ENCODE measurements around the gene HIPK2.
A peak's percentile ranks its signal among the peaks of the same experiment; 100 is the strongest.

HIPK2 gene

DNA sequence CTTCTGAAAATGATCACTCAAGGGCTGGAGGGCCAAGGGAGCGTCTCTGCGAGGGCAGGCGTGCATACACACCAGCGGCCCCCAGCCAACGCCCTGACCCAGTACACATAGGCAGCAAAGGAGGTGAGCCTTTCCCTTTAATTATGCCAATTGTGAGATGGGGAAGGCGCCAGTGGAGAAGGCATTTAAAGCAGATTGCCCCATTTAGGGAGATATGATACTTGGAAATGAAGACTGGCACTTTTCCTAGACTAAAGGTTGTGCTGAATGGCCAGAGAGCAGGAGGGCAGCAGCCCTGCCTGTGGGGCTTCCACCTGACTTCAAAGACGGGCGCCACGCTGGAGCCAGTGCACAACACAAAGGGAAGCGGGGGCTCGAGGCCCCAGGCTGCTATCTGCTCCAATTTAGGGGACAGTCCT lies 24.1 kb downstream of the HIPK2 start:
- Histone ChIP-seq H3K27ac (ENCODE audit: low read depth, low read length) (peak overlapping the region; percentile 31; the same call in 1 of the 2 replicates), H3K79me2 (ENCODE audit: control insufficient read depth, insufficient read depth, low read length, unreplicated experiment) (peaks cover 100% of the 10 kb centered on the region)

GRCh38 chr7:139753081-139753692 lies 24.6 kb downstream of the HIPK2 start:
- H2AFZ ChIP-seq (ENCODE audit: low read length, unreplicated experiment): no peak overlapping the region
- peaks cover 54% of the 10 kb centered on the region for H3K4me1 ChIP-seq (ENCODE audit: control insufficient read depth, insufficient read depth, low read length, unreplicated experiment)
- no peaks in the 10 kb centered on the region for H3K27me3 ChIP-seq (ENCODE audit: insufficient read depth, low read length)
- H3K36me3 ChIP-seq (ENCODE audit: insufficient read depth, low read length): peaks cover 16% of the 10 kb centered on the region
- H3K27ac ChIP-seq (ENCODE audit: low read depth, low read length): peak overlapping the region; percentile 31; the same call in 1 of the 2 replicates
- H3K4me3 ChIP-seq (ENCODE audit: low read depth, low read length): no peak overlapping the region
- peaks cover 100% of the 10 kb centered on the region for H3K79me2 ChIP-seq (ENCODE audit: control insufficient read depth, insufficient read depth, low read length, unreplicated experiment)

More for the DNA sequence above, 24.1 kb downstream of the HIPK2 start:
- Histone ChIP-seq H2AFZ (ENCODE audit: low read length, unreplicated experiment) (no peak overlapping the region), H3K27me3 (ENCODE audit: insufficient read depth, low read length) (no peaks in the 10 kb centered on the region), H3K4me1 (ENCODE audit: control insufficient read depth, insufficient read depth, low read length, unreplicated experiment) (peaks cover 55% of the 10 kb centered on the region), H3K4me3 (ENCODE audit: low read depth, low read length) (no peak overlapping the region), H3K36me3 (ENCODE audit: insufficient read depth, low read length) (peaks cover 16% of the 10 kb centered on the region)

DNA sequence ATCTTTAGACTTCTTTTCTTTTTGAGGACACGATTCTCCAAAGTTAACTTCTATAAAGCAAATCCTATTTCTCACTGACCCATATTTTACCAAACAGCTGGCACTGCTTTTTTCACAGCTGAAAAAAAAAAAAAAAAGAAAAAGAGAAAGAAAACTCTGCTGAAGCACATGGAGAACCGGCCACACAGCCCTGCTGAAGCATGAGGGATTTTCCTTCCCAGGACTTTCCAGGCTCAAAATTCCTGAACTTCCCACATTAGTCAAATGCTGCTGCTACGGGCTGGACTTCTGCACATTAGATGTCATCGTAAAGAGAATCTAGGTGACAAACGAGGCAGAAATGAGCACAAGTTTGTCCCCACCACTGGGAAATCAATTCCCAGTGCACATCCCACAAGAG lies 25.2 kb downstream of the HIPK2 start:
- Histone ChIP-seq H3K4me3 (ENCODE audit: low read depth, low read length) (no peak overlapping the region), H3K4me1 (ENCODE audit: control insufficient read depth, insufficient read depth, low read length, unreplicated experiment) (peaks cover 51% of the 10 kb centered on the region), H3K36me3 (ENCODE audit: insufficient read depth, low read length) (peaks cover 16% of the 10 kb centered on the region), H3K27me3 (ENCODE audit: insufficient read depth, low read length) (no peaks in the 10 kb centered on the region), H3K79me2 (ENCODE audit: control insufficient read depth, insufficient read depth, low read length, unreplicated experiment) (peaks cover 100% of the 10 kb centered on the region), H3K27ac (ENCODE audit: low read depth, low read length) (no peak overlapping the region), H2AFZ (ENCODE audit: low read length, unreplicated experiment) (no peak overlapping the region)

- H3K4me1 ChIP-seq (ENCODE audit: control insufficient read depth, insufficient read depth, low read length, unreplicated experiment): peaks cover 55% of the 10 kb centered on the region
- H3K27me3 ChIP-seq (ENCODE audit: insufficient read depth, low read length): no peaks in the 10 kb centered on the region
- H3K27ac ChIP-seq (ENCODE audit: low read depth, low read length): no peak overlapping the region
- no peak overlapping the region for H3K4me3 ChIP-seq (ENCODE audit: low read depth, low read length)
- no peak overlapping the region for H2AFZ ChIP-seq (ENCODE audit: low read length, unreplicated experiment)
- peaks cover 100% of the 10 kb centered on the region for H3K79me2 ChIP-seq (ENCODE audit: control insufficient read depth, insufficient read depth, low read length, unreplicated experiment)
- H3K36me3 ChIP-seq (ENCODE audit: insufficient read depth, low read length): peaks cover 16% of the 10 kb centered on the region
Measured at GRCh38 chr7:139752148-139752547, 25.6 kb downstream of the HIPK2 start.

DNA sequence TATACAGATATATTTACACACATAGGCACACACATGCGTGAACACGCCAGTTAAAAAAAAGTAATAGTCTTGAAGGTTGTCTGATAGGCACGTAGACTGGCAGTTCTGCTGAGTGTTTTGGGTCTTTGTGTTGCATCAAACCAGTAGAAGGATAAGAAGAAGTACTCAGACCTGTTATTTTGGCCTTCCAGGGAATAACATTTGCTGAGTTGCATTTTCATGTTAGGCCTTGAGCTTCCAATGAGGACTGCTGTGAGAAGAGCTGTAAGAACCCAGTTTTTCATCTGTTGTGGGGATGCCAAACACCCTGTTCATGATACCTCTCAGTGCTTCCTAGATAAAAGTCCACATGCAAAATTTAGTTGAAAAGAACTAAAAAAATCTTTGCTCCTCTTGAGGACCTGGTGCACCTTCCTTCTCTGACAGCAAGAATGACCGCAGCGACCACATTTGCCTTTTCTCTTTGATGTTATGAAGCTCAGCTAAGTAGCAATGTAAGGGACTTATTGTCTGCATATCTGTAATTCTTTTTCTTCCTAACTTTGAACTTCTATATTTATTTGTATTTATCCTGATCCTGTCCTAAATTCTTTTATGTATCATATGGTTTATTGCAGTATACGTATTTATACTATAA lies 27.2 kb downstream of the HIPK2 start:
- peaks cover 100% of the 10 kb centered on the region for H3K79me2 ChIP-seq (ENCODE audit: control insufficient read depth, insufficient read depth, low read length, unreplicated experiment)
- H2AFZ ChIP-seq (ENCODE audit: low read length, unreplicated experiment): no peak overlapping the region
- H3K27me3 ChIP-seq (ENCODE audit: insufficient read depth, low read length): no peaks in the 10 kb centered on the region
- H3K36me3 ChIP-seq (ENCODE audit: insufficient read depth, low read length): peaks cover 22% of the 10 kb centered on the region
- no peak overlapping the region for H3K4me3 ChIP-seq (ENCODE audit: low read depth, low read length)
- no peak overlapping the region for H3K27ac ChIP-seq (ENCODE audit: low read depth, low read length)
- H3K4me1 ChIP-seq (ENCODE audit: control insufficient read depth, insufficient read depth, low read length, unreplicated experiment): peaks cover 68% of the 10 kb centered on the region

DNA sequence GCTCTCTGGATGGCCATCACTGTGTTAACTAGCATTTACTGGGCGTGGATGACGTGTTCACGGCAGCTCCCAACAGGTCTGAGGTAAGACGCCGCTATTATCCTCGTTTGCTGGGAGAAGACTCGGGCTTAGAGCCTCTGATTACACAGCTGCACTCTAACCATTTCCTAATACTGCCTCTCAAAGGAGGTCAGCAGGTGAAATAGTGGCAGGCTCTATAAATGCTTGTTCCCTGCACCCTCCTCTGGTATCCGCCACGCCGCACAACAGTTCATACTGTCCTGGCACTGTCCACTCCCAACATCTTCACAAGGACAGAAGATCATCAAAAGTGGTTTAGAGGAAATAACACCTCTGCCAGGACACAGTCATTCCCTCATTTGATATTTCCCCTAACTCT lies 28.3 kb downstream of the HIPK2 start:
- no peaks in the 10 kb centered on the region for H3K27me3 ChIP-seq (ENCODE audit: insufficient read depth, low read length)
- H2AFZ ChIP-seq (ENCODE audit: low read length, unreplicated experiment): no peak overlapping the region
- H3K79me2 ChIP-seq (ENCODE audit: control insufficient read depth, insufficient read depth, low read length, unreplicated experiment): peaks cover 100% of the 10 kb centered on the region
- no peak overlapping the region for H3K4me3 ChIP-seq (ENCODE audit: low read depth, low read length)
- no peak overlapping the region for H3K27ac ChIP-seq (ENCODE audit: low read depth, low read length)
- peaks cover 69% of the 10 kb centered on the region for H3K4me1 ChIP-seq (ENCODE audit: control insufficient read depth, insufficient read depth, low read length, unreplicated experiment)
- H3K36me3 ChIP-seq (ENCODE audit: insufficient read depth, low read length): peaks cover 14% of the 10 kb centered on the region

DNA sequence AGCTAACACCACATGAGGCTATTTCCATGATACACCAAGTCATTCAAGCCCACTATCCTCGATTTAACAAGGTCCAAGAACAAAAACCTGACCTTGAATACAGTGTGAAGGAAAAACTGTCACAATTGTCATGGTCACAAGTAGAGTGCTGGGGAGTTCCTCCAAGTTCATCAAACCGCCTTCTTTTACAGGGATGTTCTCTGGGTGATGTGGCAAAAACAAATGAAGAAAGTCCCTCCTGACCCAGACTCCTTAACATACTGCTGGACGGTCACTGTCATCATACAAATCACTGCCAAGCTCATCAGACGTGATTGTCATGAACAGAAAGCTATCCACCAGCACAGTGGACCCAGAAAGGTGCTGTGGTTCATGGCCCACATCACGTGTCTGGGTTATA lies 28.9 kb downstream of the HIPK2 start:
- no peaks in the 10 kb centered on the region for H3K27me3 ChIP-seq (ENCODE audit: insufficient read depth, low read length)
- peaks cover 69% of the 10 kb centered on the region for H3K4me1 ChIP-seq (ENCODE audit: control insufficient read depth, insufficient read depth, low read length, unreplicated experiment)
- peaks cover 14% of the 10 kb centered on the region for H3K36me3 ChIP-seq (ENCODE audit: insufficient read depth, low read length)
- H3K27ac ChIP-seq (ENCODE audit: low read depth, low read length): no peak overlapping the region; the same call in 1 of the 2 replicates
- H2AFZ ChIP-seq (ENCODE audit: low read length, unreplicated experiment): no peak overlapping the region
- H3K4me3 ChIP-seq (ENCODE audit: low read depth, low read length): no peak overlapping the region
- peaks cover 100% of the 10 kb centered on the region for H3K79me2 ChIP-seq (ENCODE audit: control insufficient read depth, insufficient read depth, low read length, unreplicated experiment)

GRCh38 chr7:139748373-139748765 lies 29.4 kb downstream of the HIPK2 start:
- no peak overlapping the region; the same call in 1 of the 2 replicates for H3K27ac ChIP-seq (ENCODE audit: low read depth, low read length)
- H3K36me3 ChIP-seq (ENCODE audit: insufficient read depth, low read length): peaks cover 10% of the 10 kb centered on the region
- no peak overlapping the region for H3K4me3 ChIP-seq (ENCODE audit: low read depth, low read length)
- no peaks in the 10 kb centered on the region for H3K27me3 ChIP-seq (ENCODE audit: insufficient read depth, low read length)
- peaks cover 69% of the 10 kb centered on the region for H3K4me1 ChIP-seq (ENCODE audit: control insufficient read depth, insufficient read depth, low read length, unreplicated experiment)
- H2AFZ ChIP-seq (ENCODE audit: low read length, unreplicated experiment): no peak overlapping the region
- peaks cover 100% of the 10 kb centered on the region for H3K79me2 ChIP-seq (ENCODE audit: control insufficient read depth, insufficient read depth, low read length, unreplicated experiment)

DNA sequence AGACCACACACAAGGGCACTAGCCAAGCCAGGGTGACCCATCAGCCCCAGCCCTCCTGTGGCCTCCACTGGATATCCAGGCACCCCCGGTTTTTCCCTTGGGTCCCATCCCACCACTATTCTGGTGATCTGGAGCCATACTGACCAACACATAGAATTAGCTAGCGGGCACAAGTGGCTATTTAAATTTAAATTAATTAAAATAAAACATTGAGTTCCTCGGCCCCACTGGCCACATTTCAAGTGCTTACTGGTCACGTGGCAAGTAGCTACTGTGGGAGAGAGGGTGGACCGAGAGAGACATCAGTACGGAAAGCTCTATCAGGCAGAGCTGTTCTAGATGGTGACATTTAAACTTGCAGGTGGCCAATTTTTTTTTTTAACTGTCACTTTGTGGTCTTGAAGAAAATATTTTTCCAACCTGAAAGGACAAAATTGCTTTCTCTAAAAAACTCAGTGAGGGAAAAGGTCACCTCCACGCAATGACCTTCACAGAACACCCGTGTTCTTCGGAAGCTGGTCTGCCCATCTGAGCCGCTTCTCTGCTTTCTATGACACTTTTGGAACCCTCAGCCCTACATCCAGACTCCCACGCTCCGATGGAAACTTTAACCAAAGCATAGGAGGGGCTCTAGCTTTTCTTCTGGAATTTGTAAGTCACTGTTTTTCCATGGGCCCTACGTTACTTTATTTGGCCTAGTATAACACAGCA lies 30.0 kb downstream of the HIPK2 start:
- peaks cover 69% of the 10 kb centered on the region for H3K4me1 ChIP-seq (ENCODE audit: control insufficient read depth, insufficient read depth, low read length, unreplicated experiment)
- H2AFZ ChIP-seq (ENCODE audit: low read length, unreplicated experiment): no peak overlapping the region
- peaks cover 10% of the 10 kb centered on the region for H3K36me3 ChIP-seq (ENCODE audit: insufficient read depth, low read length)
- no peak overlapping the region for H3K4me3 ChIP-seq (ENCODE audit: low read depth, low read length)
- H3K27me3 ChIP-seq (ENCODE audit: insufficient read depth, low read length): no peaks in the 10 kb centered on the region
- peaks cover 100% of the 10 kb centered on the region for H3K79me2 ChIP-seq (ENCODE audit: control insufficient read depth, insufficient read depth, low read length, unreplicated experiment)
- no peak overlapping the region for H3K27ac ChIP-seq (ENCODE audit: low read depth, low read length)

- H2AFZ ChIP-seq (ENCODE audit: low read length, unreplicated experiment): no peak overlapping the region
- no peaks in the 10 kb centered on the region for H3K27me3 ChIP-seq (ENCODE audit: insufficient read depth, low read length)
- no peak overlapping the region for H3K4me3 ChIP-seq (ENCODE audit: low read depth, low read length)
- H3K27ac ChIP-seq (ENCODE audit: low read depth, low read length): peak overlapping the region; percentile 100
- H3K36me3 ChIP-seq (ENCODE audit: insufficient read depth, low read length): peaks cover 10% of the 10 kb centered on the region
- H3K4me1 ChIP-seq (ENCODE audit: control insufficient read depth, insufficient read depth, low read length, unreplicated experiment): peaks cover 70% of the 10 kb centered on the region
- H3K79me2 ChIP-seq (ENCODE audit: control insufficient read depth, insufficient read depth, low read length, unreplicated experiment): peaks cover 100% of the 10 kb centered on the region
Measured at GRCh38 chr7:139746652-139747051, 31.1 kb downstream of the HIPK2 start.

Measured in ACC112 (cell line).